ENCODE measurements around the gene OSER1.

The OSER1 gene

GRCh38 chr20:44182135-44182765, 28.3 kb downstream of the OSER1 start:
- Histone ChIP-seq H3K9me3 (ENCODE audit: control insufficient read depth, insufficient read depth, low read length) (no peaks in the 10 kb centered on the region), H3K27me3 (ENCODE audit: control insufficient read depth, low read length) (peaks cover 11% of the 10 kb centered on the region), H3K27ac (ENCODE audit: low read depth, low read length) (no peak overlapping the region), H3K4me2 (ENCODE audit: low read length) (no peak overlapping the region), H3K9me2 (replicated peaks; ENCODE audit: control insufficient read depth, low read length) (no peaks in the 10 kb centered on the region), H3K4me3 (ENCODE audit: low read length) (no peak overlapping the region), H3K36me3 (ENCODE audit: control insufficient read depth, low read length) (no peaks in the 10 kb centered on the region), H4K20me1 (ENCODE audit: control insufficient read depth, insufficient read depth, low read depth, low read length) (no peaks in the 10 kb centered on the region), H3F3A (ENCODE audit: control insufficient read depth, insufficient read depth) (no peaks in the 10 kb centered on the region), H3K4me1 (ENCODE audit: control insufficient read depth, low read length) (peaks cover 2% of the 10 kb centered on the region), H3K79me2 (ENCODE audit: control insufficient read depth, low read length) (no peaks in the 10 kb centered on the region)
- TF ChIP-seq EZH2phosphoT487 (IDR thresholded peaks at IDR 0.05; ENCODE audit: borderline replicate concordance, low read length) (no peak), CTCF (IDR thresholded peaks at IDR 0.05; ENCODE audit: low read depth, low read length, poor library complexity, severe bottlenecking) (no peak)

- Histone ChIP-seq H3K4me1 (ENCODE audit: control insufficient read depth, low read length) (no peaks in the 10 kb centered on the region), H4K20me1 (ENCODE audit: control insufficient read depth, insufficient read depth, low read depth, low read length) (no peaks in the 10 kb centered on the region), H3K27ac (ENCODE audit: low read depth, low read length) (no peak overlapping the region), H3K27me3 (ENCODE audit: control insufficient read depth, low read length) (peaks cover 5% of the 10 kb centered on the region; the same call in 1 of the 2 replicates), H3K36me3 (ENCODE audit: control insufficient read depth, low read length) (no peaks in the 10 kb centered on the region), H3K79me2 (ENCODE audit: control insufficient read depth, low read length) (no peaks in the 10 kb centered on the region), H3K9me3 (ENCODE audit: control insufficient read depth, insufficient read depth, low read length) (no peaks in the 10 kb centered on the region), H3K4me3 (ENCODE audit: low read length) (no peak overlapping the region), H3K4me2 (ENCODE audit: low read length) (no peak overlapping the region), H3F3A (ENCODE audit: control insufficient read depth, insufficient read depth) (no peaks in the 10 kb centered on the region), H3K9me2 (replicated peaks; ENCODE audit: control insufficient read depth, low read length) (no peaks in the 10 kb centered on the region)
- TF ChIP-seq CTCF (IDR thresholded peaks at IDR 0.05; ENCODE audit: low read depth, low read length, poor library complexity, severe bottlenecking) (no peak), EZH2phosphoT487 (IDR thresholded peaks at IDR 0.05; ENCODE audit: borderline replicate concordance, low read length) (no peak)
Measured at GRCh38 chr20:44181611-44182010, 29.0 kb downstream of the OSER1 start.

DNA sequence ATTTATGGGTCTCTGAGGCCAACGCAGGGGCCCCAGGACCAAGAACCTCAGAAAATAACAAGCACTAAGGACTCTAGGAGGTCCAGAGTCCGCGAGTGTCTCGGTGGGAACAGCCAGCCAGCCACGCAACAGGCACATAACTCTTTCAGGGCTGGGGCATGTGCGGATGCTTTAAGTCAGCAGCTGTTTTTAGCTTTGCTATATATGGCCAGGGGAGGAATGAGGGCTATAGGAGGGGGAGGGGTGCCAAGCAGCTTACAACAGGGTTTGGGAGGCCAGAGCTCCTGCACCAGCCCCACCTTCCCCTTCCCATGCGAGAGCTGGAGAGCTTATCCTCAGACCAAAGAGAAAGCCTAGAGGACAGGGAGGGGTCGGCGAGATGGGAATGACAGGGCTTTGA, 29.8 kb downstream of the OSER1 start:
- no peaks in the 10 kb centered on the region for H3K27me3 ChIP-seq (ENCODE audit: control insufficient read depth, low read length)
- H3F3A ChIP-seq (ENCODE audit: control insufficient read depth, insufficient read depth), result no peaks in the 10 kb centered on the region
- TF ChIP-seq EZH2phosphoT487 (IDR thresholded peaks at IDR 0.05; ENCODE audit: borderline replicate concordance, low read length) (no peak), CTCF (IDR thresholded peaks at IDR 0.05; ENCODE audit: low read depth, low read length, poor library complexity, severe bottlenecking) (no peak)
- no peaks in the 10 kb centered on the region for H3K79me2 ChIP-seq (ENCODE audit: control insufficient read depth, low read length)
- no peaks in the 10 kb centered on the region for H3K36me3 ChIP-seq (ENCODE audit: control insufficient read depth, low read length)
- H3K9me2 ChIP-seq (replicated peaks; ENCODE audit: control insufficient read depth, low read length), result no peaks in the 10 kb centered on the region
- H3K27ac ChIP-seq (ENCODE audit: low read depth, low read length), result no peak overlapping the region
- no peaks in the 10 kb centered on the region for H4K20me1 ChIP-seq (ENCODE audit: control insufficient read depth, insufficient read depth, low read depth, low read length)
- H3K4me2 ChIP-seq (ENCODE audit: low read length), result no peak overlapping the region
- H3K4me3 ChIP-seq (ENCODE audit: low read length), result no peak overlapping the region
- H3K4me1 ChIP-seq (ENCODE audit: control insufficient read depth, low read length), result no peaks in the 10 kb centered on the region
- H3K9me3 ChIP-seq (ENCODE audit: control insufficient read depth, insufficient read depth, low read length), result no peaks in the 10 kb centered on the region
